Head of caudate nucleus (tissue), 42 donors: ENCODE results near the gene KAZN.

Source experiments
- DNase-seq, 42 donors: peaks; one replicate each; pipeline versions ENCODE4 v3.0.0 to v3.0.0-alpha.2; 2020 to 2021; ENCODE audit warnings: mixed read lengths in 7 of 42
- intact Hi-C: fragments of 100-400 bp; cut with DNase I; formaldehyde crosslinking; loops from one replicate; pipeline ENCODE4 v1.15.0; 2022

KAZN gene

GRCh38 chr1:14598498-14599182 lies at the start of gene KAZN:
Gene KAZN (plus strand): TSS chr1:14598685.
- DNase-seq, result peak; percentile 20 to 83 (median 65)
- intact Hi-C loops, result no loop called here

GRCh38 chr1:14549897-14550620 lies 48.4 kb upstream of the KAZN start:
- intact Hi-C loops, result no loop called here
- no peak for DNase-seq

GRCh38 chr1:14551386-14551785 lies 47.1 kb upstream of the KAZN start:
- no peak for DNase-seq

GRCh38 chr1:14552246-14552965 lies 46.1 kb upstream of the KAZN start:
- peak in 40 of 42 donors; percentile 36 to 89 (median 65) for DNase-seq
- intact Hi-C loops, result no loop called here

More at GRCh38 chr1:14551386-14551785, 47.1 kb upstream of the KAZN start:
- intact Hi-C loops, result no loop called here

GRCh38 chr1:14553711-14554110 lies 44.8 kb upstream of the KAZN start:
- intact Hi-C loops, result no loop called here
- DNase-seq, result peak in 9 of 42 donors; percentile 8 to 61 (median 29)

- intact Hi-C loops, result no loop called here
- no peak for DNase-seq
These were observed 43.4 kb upstream of the KAZN start for GRCh38 chr1:14555091-14555490.

GRCh38 chr1:14561014-14561693 lies 37.3 kb upstream of the KAZN start:
- no peak for DNase-seq
- intact Hi-C loops, result no loop called here

GRCh38 chr1:14565090-14565489 lies 33.4 kb upstream of the KAZN start:
- DNase-seq, result no peak
- intact Hi-C loops, result no loop called here

- intact Hi-C loops, result no loop called here
- no peak for DNase-seq
These were observed 31.4 kb upstream of the KAZN start for GRCh38 chr1:14567056-14567455.

GRCh38 chr1:14567903-14568302 lies 30.6 kb upstream of the KAZN start:
- no peak for DNase-seq
- intact Hi-C loops, result no loop called here

GRCh38 chr1:14568716-14569355 lies 29.6 kb upstream of the KAZN start:
- intact Hi-C loops, result no loop called here
- DNase-seq, result no peak

- no peak for DNase-seq
- intact Hi-C loops, result loop anchor here (10.0 kb wide), 1 partner anchor 456 kb away; no protein-coding TSS in a partner anchor
These were observed 28.0 kb upstream of the KAZN start for GRCh38 chr1:14570514-14570913.

GRCh38 chr1:14571810-14572767 lies 26.4 kb upstream of the KAZN start:
- DNase-seq, result peak in 35 of 42 donors; percentile 11 to 78 (median 47)
- intact Hi-C loops, result loop anchor here (10.0 kb wide), 1 partner anchor 457 kb away; no protein-coding TSS in a partner anchor

GRCh38 chr1:14572861-14573260 lies 25.6 kb upstream of the KAZN start:
- DNase-seq, result no peak
- intact Hi-C loops, result loop anchor here (10.0 kb wide), 1 partner anchor 458 kb away; no protein-coding TSS in a partner anchor

GRCh38 chr1:14576155-14576554 lies 22.3 kb upstream of the KAZN start:
- intact Hi-C loops, result loop anchor here (10.0 kb wide), 1 partner anchor 461 kb away; no protein-coding TSS in a partner anchor
- DNase-seq, result no peak

GRCh38 chr1:14577261-14577660 lies 21.2 kb upstream of the KAZN start:
- no peak for DNase-seq

GRCh38 chr1:14578156-14578555 lies 20.3 kb upstream of the KAZN start:
- intact Hi-C loops, result loop anchor here (10.0 kb wide), 1 partner anchor 463 kb away; no protein-coding TSS in a partner anchor
- DNase-seq, result no peak

More at GRCh38 chr1:14577261-14577660, 21.2 kb upstream of the KAZN start:
- intact Hi-C loops, result loop anchor here (10.0 kb wide), 1 partner anchor 462 kb away; no protein-coding TSS in a partner anchor
